Cardiac fibroblast (primary cell): ENCODE results near the gene PAQR9.
A peak's percentile ranks its signal among the peaks of the same experiment; 100 is the strongest.

Experiments
- DNase-seq, 2 donors: peaks; one replicate each; pipeline versions ENCODE4 v3.0.0 to v3.0.0-alpha.2; 2010; ENCODE audit warnings: low read depth in 2 of 2
- H3K4me3 ChIP-seq, 2 donors: replicated peaks in 1 of 2; 1 replicate in 1 of 2; 2 replicates in 1 of 2; pipeline ENCODE4 v1.5.1; 2011; ENCODE audit warnings: low read depth in 2 of 2, low read length in 2 of 2, mild to moderate bottlenecking in 2 of 2, moderate library complexity in 1 of 2
- CTCF ChIP-seq: IDR thresholded peaks from one replicate; pipeline ENCODE4 v1.5.1; 2011; ENCODE audit warnings: low read depth, mild to moderate bottlenecking, low read length, inconsistent platforms

The PAQR9 gene

GRCh38 chr3:142963234-142963515 is 299 bp downstream of the PAQR9 start:
- no peak for TF ChIP-seq CTCF
- peak overlapping the region; percentile 19 to 57 for H3K4me3 ChIP-seq
- no peak for DNase-seq

DNA sequence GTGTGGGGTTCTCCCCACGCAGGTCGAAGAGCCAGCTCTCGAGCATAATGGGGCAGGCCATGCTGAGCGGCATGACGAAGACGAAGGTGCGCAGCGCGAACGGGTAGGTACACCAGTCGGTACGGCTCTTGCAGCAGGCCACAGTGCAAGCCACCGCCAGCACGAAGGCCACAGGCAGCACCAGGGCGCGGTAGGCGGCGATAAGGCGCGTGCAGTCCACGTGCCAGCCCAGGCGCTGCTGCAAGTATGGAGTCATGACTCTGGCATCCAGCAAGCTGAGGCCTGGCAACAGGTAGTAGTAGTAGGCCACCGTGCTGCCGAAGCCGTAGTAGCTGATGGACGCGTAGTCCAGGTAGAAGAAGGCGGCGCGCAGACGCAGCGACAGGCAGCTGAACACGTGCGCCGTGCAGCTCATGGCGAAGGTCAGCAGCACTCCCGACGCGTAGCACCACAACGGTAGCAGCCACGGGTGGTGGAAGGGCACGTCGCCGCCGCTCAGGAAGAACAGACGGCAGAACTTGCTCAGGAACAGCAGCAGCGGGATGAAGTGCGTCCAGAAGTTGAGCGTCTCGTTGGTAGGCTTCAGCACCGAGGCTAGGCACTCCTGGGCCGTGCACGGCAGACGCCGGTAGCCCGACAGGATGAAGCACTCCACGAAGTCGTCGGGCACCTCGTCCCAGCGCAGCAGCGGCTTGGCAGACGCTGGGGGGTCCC is 797 bp downstream of the PAQR9 start:
- H3K4me3 ChIP-seq = no peak overlapping the region
- no peak for DNase-seq

GRCh38 chr3:142962175-142962519 is 1.3 kb downstream of the PAQR9 start:
- no peak for DNase-seq
- H3K4me3 ChIP-seq = no peak overlapping the region
- TF ChIP-seq CTCF = no peak

More for the DNA sequence above, 797 bp downstream of the PAQR9 start:
- no peak for TF ChIP-seq CTCF

DNA sequence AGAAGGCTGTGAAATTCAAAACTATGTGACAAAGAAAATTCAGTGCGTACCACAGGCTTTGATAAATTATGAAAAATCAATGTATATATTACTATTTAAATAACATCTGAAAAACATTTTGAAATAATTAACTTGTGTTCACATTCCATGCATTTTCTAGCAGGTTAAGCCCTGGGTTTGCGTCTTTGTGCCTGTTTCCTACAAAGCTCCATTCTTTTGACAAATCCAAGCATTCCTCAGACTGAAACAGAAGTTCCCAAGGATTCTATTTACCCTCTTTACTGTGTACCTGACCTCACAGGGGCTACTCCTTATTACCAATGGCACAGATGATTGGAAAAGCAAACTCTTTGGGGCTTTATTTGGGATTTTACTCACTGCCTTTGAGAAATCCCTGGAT is 1.9 kb downstream of the PAQR9 start:
- TF ChIP-seq CTCF = no peak
- no peak overlapping the region for H3K4me3 ChIP-seq
- DNase-seq = no peak

DNA sequence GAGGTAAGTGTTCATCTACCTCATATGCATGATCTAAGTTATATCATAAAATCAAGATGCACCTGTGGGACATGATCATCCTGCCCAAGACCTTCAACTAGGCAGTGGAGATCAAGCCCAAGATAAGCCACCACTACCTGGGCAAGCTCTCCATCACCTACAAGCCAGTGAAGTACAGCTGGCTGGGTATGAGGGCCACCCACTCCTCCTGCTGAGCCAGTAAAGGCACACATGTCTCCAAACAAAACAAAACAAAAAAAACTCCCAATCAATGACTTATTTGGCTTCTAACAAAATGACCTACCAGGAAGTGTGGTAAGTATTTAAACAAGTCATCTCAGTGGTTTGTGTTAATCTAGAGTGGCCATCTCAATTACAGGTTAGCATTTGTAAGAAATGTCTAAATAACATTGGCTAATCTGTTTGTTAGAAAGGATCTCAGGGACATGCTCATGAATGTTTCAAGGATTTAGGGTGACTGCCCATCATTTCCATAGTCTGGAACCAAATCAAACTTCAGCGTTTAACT is 3.1 kb downstream of the PAQR9 start:
- no peak overlapping the region for H3K4me3 ChIP-seq
- no peak for DNase-seq
- TF ChIP-seq CTCF = no peak

DNA sequence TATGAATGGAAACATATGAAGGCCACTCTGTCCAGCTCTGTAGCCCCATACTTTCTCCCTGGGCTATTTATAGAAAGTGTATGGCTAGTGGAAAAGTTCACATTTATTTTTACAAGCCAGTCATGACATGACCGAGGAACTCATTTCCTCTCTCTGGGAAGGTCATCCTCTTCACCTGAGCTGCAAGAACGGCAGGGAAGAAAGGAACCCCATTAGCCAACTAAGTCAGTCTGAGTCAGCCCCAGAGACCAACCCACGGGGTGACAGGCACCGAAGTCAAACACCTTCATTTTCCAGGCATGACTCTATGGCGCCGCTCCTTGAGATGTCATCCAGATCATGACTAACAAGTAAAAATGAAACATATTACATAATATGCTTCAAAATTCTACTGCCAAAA is 4.8 kb downstream of the PAQR9 start:
- DNase-seq = peak; percentile 12 to 72
- no peak for TF ChIP-seq CTCF
- no peak overlapping the region for H3K4me3 ChIP-seq

GRCh38 chr3:142953443-142953842 is 10.0 kb downstream of the PAQR9 start:
- no peak for DNase-seq
- TF ChIP-seq CTCF = no peak
- H3K4me3 ChIP-seq = no peak overlapping the region
